GM23248 (cell line): ENCODE data around the gene ANKS6.

Source experiments
- EZH2 ChIP-seq: fragments of 200-600 bp; sonication (generic); IDR thresholded peaks from 2 replicates; pipeline ENCODE4 v1.6.1; 2018; ENCODE audit warnings: antibody characterized with exemption, mild to moderate bottlenecking; ENCODE audit not compliant: insufficient read depth, poor library complexity, severe bottlenecking
- EZH2phosphoT487 ChIP-seq: fragments of 200-600 bp; sonication (generic); IDR thresholded peaks from 2 replicates; pipeline ENCODE4 v1.6.1; 2018; ENCODE audit warnings: antibody characterized with exemption, moderate library complexity, mild to moderate bottlenecking, low read depth; ENCODE audit not compliant: insufficient read depth

DNA sequence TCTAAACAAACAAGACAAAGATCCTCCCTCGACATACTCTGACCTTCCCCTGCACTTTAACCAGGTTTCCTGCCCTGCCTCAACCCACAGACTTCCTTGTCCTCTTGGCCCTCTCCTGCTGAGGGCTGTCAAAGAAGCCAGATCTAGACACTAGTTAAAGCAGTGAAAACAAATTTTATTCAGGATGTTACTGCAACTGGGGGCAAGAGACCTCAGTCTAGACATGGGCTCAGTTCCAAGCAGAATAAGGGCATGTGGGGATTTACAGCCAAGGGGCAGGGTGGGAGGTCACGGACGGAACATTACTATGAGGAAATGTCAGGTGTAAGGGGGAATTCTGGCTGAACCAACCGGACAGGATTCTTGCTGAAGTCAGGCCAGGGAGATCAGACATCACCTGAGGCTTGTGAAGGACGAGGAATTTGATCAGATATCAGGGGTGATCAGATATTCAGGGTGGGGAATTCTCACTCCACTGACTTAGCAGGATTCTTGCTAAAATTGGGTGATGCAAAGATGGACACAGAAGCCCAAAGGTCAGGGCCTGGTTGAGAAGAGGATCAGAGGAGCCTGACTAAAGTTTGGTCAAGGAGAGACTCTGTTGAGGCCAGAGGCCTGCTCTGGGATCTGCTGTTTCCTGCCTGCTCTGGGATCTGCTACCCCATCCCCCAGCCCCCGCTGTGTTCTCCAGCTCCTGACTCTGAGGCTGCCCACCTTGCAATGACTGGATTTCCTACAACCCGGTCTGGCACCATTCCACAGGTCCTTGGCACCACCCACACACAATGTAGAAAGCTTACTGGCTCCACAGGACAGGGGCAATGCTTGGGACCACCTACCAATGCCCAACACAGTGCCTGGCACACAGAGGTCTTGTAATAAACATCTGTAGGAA is 109.1 kb downstream of the ANKS6 start:
- TF ChIP-seq EZH2phosphoT487 (no peak), EZH2 (no peak)
